EH (cell line): Measurements from ENCODE around the gene INS.

Experiments
- DNase-seq: peaks from one replicate; pipeline ENCODE4 v3.0.0-alpha.2; 2015; ENCODE audit warnings: low read depth

Gene INS

GRCh38 chr11:2144544-2145248 lies 16.3 kb downstream of the INS start:
- no peak for DNase-seq

GRCh38 chr11:2143799-2144543 lies 17.0 kb downstream of the INS start:
- no peak for DNase-seq

DNA sequence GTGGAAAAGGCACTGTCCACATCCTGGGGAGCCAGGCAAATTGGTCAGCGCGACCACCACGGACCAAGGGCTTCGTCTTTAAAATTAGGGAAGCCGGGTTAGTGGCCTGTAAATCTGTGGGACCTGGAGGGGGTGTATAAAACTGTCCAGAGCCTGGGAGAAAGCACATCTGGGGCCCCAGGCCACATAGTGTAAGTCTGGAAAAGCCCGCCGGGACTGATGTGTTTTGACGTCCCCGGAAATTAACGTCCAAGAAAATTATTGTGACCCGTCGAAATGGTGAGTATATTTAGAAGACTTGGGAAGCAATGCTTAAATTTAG lies 17.6 kb downstream of the INS start:
- no peak for DNase-seq

GRCh38 chr11:2142762-2143202 lies 18.2 kb downstream of the INS start:
- DNase-seq: peak; percentile 59

GRCh38 chr11:2142300-2142759 lies 18.7 kb downstream of the INS start:
- peak; percentile 51 for DNase-seq

DNA sequence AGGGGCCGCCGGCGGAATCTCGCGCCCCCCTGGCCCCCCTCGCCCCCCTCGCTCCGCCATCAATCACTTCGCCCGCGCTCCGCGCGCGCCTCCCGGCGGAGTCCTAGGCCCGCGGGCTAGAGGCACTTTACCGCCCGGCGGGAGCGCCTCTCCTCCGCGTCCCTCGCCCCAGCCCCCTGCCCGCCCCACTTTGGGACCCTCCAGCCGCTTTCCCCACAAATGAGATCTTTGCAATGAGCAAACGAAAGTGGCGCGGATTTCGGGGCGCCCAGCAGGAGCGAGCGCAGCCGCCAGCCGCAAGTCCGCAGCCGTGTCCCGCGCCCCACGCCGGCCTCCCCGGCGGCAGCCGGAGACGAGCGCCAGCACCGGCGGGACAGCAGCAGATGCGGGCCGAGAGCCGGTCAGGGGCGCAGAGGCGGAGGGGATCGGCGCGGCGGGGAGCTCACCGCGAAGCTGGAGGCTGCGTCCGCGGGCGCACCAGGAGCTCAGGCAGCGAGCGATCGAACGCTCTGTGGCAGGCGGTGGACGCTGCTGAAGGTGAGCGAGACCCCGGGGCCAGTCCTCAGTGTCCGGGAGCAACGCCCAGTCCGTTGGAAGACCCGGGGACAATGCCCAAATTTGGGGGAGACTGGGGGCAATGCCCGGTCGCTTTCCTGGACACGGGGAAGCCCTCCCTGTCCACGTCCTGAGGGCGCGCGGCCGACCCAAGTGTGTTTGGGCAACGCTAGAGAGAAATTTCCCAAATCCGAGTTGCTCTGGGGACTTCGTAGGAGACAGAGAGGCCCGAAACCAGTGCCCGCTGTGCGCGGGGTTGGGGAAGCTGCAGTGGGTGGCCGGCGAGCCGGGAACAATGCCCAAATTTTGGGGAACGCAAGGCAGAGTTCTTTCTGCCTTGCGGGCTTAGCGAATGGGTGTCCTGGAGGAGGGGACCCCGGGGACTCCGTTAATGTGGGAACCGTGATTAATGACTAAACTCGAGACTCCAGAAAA lies 20.3 kb downstream of the INS start:
- DNase-seq: no peak

DNA sequence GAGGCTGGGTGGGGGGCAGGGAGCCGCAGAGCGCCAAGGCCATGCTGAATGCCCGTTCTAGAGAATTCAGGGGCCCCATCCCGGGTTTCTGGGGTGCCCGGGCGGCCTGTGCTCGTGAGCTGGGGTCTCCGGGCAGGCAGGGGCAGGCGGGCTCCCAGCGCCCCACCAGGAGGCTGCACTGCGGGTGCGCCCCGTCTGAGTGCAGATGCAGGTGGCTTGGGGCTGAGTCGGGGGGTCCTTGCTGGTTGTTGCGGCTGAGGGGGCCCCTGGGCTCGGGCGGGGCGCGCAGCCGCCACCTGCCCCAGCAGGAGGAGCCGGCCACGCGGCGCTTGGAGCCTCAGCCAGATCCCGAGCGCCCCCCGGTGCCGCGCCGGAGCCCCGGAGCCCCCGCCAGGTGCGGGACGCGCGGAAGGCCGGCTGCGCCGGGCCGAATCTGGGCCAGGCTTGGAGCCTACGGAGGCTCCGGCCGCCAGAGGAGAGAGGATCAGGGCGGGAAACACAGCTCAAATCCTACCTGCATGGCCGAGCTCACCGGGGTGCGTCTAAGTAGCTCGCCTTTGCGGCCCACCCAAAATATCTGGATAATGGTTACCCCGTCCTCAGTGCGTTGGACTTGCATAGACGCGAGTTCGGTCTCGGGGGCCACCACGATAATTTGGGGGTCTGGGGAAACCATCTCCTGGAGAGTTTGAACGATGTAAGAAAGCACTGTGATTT lies 21.2 kb downstream of the INS start:
- no peak for DNase-seq

GRCh38 chr11:2139123-2139521 lies 21.9 kb downstream of the INS start, which contains the start of gene IGF2:
TSS of gene IGF2 (minus strand) at chr11:2139389. CDS start at chr11:2135523, 3,866 bp downstream.
- no peak for DNase-seq

- no peak for DNase-seq
Observed at GRCh38 chr11:2138431-2139122, 22.4 kb downstream of the INS start.

DNA sequence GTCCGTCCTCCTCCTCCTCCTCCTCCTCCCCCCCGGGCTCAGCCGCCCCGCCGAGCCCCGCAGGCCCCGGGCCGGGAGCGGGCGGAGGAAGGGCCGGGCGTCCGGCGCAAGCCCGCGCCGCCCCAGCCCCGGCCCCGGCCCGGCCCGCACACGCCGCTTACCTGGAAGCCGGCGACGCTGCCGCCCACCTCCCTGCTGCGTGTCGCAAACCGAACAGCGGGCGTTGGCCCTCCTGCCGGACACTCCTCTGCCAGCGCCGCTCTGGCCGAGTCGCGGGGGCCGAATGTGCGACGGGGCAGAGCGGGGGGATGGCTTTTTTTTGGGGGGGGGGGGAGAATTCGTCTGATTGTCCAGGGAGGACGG lies 23.0 kb downstream of the INS start:
- DNase-seq: no peak

GRCh38 chr11:2137202-2138067 lies 23.6 kb downstream of the INS start:
- peak; percentile 76 for DNase-seq

DNA sequence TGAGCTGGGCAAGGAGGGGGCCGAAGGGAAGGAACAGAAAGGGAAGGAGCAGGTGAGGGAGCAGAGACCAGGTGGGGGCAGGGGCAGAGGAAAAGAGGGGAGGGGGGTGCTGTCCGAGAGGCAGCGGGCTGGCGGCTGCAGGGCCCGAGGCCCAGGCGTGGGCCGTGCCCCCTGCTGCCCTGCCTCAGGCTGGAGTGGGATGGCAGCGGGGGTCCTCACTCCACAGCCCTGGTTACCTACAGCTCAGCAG lies 24.1 kb downstream of the INS start:
- no peak for DNase-seq

GRCh38 chr11:2136209-2136951 lies 24.6 kb downstream of the INS start:
- DNase-seq: no peak

DNA sequence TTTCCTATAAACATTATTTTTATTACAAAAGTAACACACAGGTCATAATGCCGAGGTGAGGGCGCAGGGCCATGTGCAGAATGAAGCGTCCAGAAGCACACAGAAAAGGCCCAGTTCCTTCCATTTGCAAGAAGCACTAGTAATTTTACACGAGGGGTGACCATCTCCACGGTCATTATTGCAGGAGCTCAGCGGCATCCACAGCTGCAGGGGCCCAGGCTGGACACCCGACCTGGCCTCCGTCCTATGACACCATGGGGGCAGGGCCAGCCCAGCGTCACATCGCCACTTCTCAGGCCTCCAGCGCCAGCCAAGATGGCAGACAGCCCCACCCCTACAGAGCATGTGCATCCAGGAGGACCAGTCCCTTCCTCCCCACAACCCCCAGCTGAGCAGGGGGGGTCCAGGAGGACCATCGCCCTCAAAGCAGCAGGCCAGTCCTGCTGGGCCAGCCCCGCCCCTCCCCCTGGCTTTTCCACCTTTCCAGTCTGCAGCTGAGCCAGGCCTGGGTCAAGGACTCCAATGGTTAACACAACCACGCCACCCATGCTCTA lies 25.3 kb downstream of the INS start:
- DNase-seq: no peak

DNA sequence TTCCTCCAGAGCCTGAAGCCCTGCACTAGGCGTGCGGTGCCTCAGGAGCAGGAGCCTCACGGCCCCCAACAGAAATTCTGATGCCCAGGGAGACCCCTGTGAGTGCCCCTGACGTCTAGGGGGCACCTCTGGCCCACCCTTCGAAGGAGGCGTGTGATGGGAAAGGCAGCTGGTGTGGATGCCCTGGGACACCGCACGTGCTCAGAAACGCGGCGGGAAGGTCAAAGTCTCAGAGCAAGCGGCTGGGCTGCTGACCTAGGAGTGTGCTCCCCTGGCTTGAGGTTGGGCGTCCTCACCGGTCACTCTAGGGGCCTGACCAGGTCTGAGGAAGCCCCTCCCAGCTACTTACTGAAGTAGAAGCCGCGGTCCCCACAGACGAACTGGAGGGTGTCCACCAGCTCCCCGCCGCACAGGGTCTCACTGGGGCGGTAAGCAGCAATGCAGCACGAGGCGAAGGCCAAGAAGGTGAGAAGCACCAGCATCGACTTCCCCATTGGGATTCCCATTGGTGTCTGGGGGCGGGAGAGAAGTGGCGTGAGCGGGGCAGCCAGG lies 25.9 kb downstream of the INS start:
- no peak for DNase-seq

DNA sequence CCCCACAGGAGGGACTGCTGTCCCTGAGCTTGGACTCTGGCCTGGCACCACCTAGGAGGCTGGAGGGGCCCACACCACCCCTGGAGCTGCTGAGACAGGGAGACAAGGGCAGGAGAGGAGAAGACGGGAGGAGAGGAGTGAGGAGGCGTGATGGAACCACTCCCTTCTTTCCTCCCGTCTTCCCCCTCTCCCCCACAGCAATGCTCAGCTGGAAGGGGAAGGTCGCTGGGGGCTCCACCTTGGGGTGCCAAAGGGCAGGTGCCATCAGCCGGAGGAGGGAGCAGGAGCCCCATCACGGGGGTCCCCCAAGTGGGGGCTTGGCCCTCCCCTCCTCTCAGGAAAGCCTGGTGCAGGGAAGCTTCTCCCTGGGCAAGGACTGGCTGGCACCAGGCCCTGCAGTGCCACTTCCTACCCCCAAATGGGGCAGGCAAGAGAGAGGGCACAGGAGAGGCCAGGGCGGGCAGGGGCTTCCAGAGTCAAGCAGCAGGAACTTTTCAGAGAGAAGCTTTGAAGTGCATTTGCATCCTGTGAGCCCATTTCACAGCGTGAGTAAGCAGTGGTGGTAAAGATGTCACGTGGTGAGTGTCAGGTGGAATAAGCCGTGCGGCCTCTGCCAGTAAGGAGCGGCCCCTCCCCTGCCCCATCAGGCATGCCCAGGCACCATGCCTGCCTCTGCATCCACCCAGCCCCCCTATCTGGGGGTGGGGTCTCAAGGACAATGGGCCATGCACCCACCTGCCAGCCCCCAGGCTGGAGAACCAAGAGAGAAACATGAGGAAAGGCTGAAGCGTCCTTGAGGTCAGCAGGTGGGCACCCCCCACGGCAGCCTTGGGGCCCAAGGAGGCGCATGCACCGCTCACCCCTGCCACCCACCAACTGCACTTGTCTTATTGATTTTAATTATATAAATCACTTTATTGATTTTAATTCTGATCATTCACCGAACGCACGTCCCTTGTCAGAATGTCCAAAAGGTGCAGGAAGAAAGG lies 26.7 kb downstream of the INS start:
- DNase-seq: no peak

- no peak for DNase-seq
Observed at GRCh38 chr11:2133241-2134021, 27.6 kb downstream of the INS start.
